Measurements from ENCODE around the gene MAP3K13.

DNA sequence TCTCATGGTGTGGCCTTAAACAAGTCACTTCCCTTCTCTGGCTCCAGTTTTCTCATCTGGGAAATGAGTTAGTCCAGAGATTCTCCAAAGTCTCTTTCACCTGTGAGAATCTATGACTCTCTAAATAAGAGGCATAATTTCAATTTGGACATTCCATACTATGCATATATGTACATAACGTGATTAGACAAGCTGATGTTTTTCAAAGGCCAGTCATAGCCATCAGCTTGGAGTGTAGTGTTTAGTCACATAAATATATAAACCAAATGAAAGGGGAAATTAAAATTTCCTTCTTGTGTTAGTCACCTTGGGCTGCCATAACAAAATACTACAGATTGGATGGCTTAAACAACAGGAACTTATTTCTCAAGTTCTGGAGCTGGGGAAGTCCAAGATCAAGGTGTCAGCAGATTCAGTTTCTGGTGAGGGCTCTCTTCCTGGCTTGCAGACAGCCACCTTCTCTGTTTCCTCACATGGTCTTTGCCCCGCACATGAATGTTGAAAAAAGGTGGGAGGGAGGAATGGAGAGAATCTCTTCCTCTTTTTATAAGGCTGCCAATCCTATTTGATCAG is 116.5 kb downstream of the MAP3K13 start:
- TF ChIP-seq EZH2 (IDR thresholded peaks at IDR 0.05; ENCODE audit: borderline replicate concordance, low read length) = no peak
- no peak for TF ChIP-seq CTCF (IDR thresholded peaks at IDR 0.05; ENCODE audit: low read length)
